Measurements from ENCODE around the gene AMN.
A peak's percentile ranks its signal among the peaks of the same experiment; 100 is the strongest.
"Not testable (repeated sequence)": the region's sequence is repeated elsewhere in the genome, so short reads cannot be mapped to it uniquely, and the experiment has no call there.

Gene AMN

GRCh38 chr14:102911991-102912761 is 10.3 kb upstream of the AMN start:
- DNase-seq (ENCODE audit: low read depth in 4 of 4, low spot score in 1 of 4): no peak

GRCh38 chr14:102913341-102914211 is 8.9 kb upstream of the AMN start:
- DNase-seq (ENCODE audit: low read depth in 4 of 4, low spot score in 1 of 4): no peak

GRCh38 chr14:102914474-102915291 is 7.8 kb upstream of the AMN start:
- DNase-seq (ENCODE audit: low read depth in 4 of 4, low spot score in 1 of 4): no peak

GRCh38 chr14:102915292-102916110 is 7.0 kb upstream of the AMN start:
- DNase-seq (ENCODE audit: low read depth in 4 of 4, low spot score in 1 of 4): no peak

- no peak for DNase-seq (ENCODE audit: low read depth in 4 of 4, low spot score in 1 of 4)
These were observed 6.0 kb upstream of the AMN start for GRCh38 chr14:102916347-102917055.

- DNase-seq (ENCODE audit: low read depth in 4 of 4, low spot score in 1 of 4): no peak
These were observed 5.4 kb upstream of the AMN start for GRCh38 chr14:102917056-102917385.

GRCh38 chr14:102917469-102918211 is 4.8 kb upstream of the AMN start:
- DNase-seq (ENCODE audit: low read depth in 4 of 4, low spot score in 1 of 4): peak; percentile 37 to 45 (median 42)

- no peak for DNase-seq (ENCODE audit: low read depth in 4 of 4, low spot score in 1 of 4)
These were observed 4.0 kb upstream of the AMN start for GRCh38 chr14:102918438-102918837.

- no peak for DNase-seq (ENCODE audit: low read depth in 4 of 4, low spot score in 1 of 4)
These were observed 2.0 kb upstream of the AMN start for GRCh38 chr14:102920273-102920997.

- no peak for DNase-seq (ENCODE audit: low read depth in 4 of 4, low spot score in 1 of 4)
These were observed 1.5 kb upstream of the AMN start for GRCh38 chr14:102920998-102921304.

GRCh38 chr14:102923201-102923924 is 900 bp downstream of the AMN start:
- DNase-seq (ENCODE audit: low read depth in 4 of 4, low spot score in 1 of 4): no peak

- DNase-seq (ENCODE audit: low read depth in 4 of 4, low spot score in 1 of 4): no peak
These were observed 1.5 kb downstream of the AMN start for GRCh38 chr14:102923925-102924486.

- DNase-seq (ENCODE audit: low read depth in 4 of 4, low spot score in 1 of 4): no peak
These were observed 2.4 kb downstream of the AMN start for GRCh38 chr14:102924632-102925588.

GRCh38 chr14:102925646-102926045 is 3.2 kb downstream of the AMN start:
- DNase-seq (ENCODE audit: low read depth in 4 of 4, low spot score in 1 of 4): no peak

- DNase-seq (ENCODE audit: low read depth in 4 of 4, low spot score in 1 of 4): no peak
These were observed 3.6 kb downstream of the AMN start for GRCh38 chr14:102926104-102926503.

GRCh38 chr14:102926840-102927239 is 4.4 kb downstream of the AMN start:
- not testable (repeated sequence) for DNase-seq (ENCODE audit: low read depth in 4 of 4, low spot score in 1 of 4)
